C4-2B (cell line): ENCODE measurements around the gene XPR1.

ENCODE experiments used
- CTCF ChIP-seq: fragments of 450-650 bp; conservative IDR thresholded peaks from 2 replicates; pipeline ENCODE4 v1.5.1; 2017; ENCODE audit warnings: mild to moderate bottlenecking
- ZFX ChIP-seq: fragments of 450-650 bp; IDR thresholded peaks from 2 replicates; pipeline ENCODE4 v1.6.1; 2017

- TF ChIP-seq CTCF: no peak
- no peak for TF ChIP-seq ZFX
Measured at GRCh38 chr1:180939073-180939710, 307.4 kb downstream of the XPR1 start.
